Measurements from ENCODE around the gene GABRB3.

Gene GABRB3

DNA sequence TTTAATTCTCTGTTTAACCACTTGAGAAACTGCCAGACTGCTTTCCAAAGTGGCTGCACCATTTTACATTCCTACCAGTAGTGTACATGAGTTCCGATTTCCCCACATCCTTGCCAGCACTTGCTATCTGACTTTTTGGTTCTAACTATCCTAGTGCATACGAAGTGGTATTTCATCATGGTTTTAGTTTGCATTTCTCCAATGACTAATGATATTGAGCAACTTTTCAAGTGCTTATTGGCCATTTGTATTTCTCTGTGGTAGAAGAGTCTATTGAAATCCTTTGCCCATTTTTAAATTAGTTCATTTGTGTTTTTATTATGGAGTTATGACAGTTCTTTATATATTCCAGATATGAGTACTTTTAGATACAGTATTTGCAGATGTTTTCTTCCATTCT is 247.8 kb downstream of the GABRB3 start:
- peak; percentile 78 for DNase-seq

- no peak for DNase-seq
Measured at GRCh38 chr15:26521691-26522198, 251.1 kb downstream of the GABRB3 start.

GRCh38 chr15:26521130-26521529 is 251.7 kb downstream of the GABRB3 start:
- no peak for DNase-seq

DNA sequence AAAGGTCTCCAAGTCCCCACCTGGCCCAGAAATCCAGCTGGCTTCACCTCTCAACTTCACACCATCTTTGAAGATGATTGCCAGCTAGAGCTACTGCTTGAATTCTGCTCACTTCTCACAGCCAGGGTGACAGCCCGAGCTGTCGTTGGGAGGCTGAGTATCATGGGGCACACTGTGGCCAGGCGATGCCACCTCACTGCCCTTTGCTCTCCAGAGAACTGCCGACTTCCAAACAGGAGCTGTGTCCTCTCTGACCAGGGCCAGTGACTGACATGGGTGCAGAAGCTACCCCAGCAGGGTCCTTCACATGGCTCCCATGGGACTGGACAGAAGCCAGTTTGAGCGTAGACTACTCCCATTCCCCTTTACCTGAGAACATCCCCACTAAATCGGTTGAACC is 254.0 kb downstream of the GABRB3 start:
- DNase-seq = no peak

- DNase-seq = no peak
Measured at GRCh38 chr15:26516102-26516980, 256.5 kb downstream of the GABRB3 start.

DNA sequence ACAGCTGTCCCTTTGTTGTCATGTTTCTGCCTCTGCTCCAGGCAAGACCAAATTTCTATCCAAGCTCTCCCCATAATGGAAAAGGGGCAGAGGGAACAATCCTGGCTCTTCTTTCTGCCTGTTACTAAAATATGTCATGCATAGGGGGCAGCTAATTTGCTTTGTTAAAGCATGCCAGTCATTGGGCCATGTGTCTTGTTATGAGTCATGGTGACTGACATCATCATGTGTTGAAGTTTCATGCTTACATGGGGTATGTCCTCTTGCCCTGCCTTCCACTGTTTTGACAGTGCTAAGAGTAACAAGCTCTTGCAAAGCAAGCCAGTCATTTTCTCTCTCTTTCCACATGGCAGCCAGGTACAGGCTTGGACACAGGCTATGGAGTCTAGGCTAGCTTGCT is 268.9 kb downstream of the GABRB3 start:
- DNase-seq = peak; percentile 53

Measured in MV-4-11 (cell line).